BJ (cell line): ENCODE data around the gene SRCIN1. TPM values are rescaled to one million over a fixed set of nuclear protein-coding genes. Genes with fewer than 3 reads are reported as not detected.
A peak's percentile ranks its signal among the peaks of the same experiment; 100 is the strongest.

Experiments used
- CTCF ChIA-PET: fragments of 350-600 bp; formaldehyde crosslinking; extraction: SDS; loops from one replicate; lab custom pipeline; 2021; ENCODE audit warnings: antibody characterized with exemption, inconsistent platforms; lab: Yijun Ruan, JAX
- POLR2A ChIA-PET: fragments of 300-600 bp; sonication (Branson Sonifier 250); formaldehyde crosslinking; extraction: SDS; loops from one replicate; lab custom pipeline; 2021; ENCODE audit warnings: antibody characterized with exemption; lab: Charles Lee
- DNase-seq: peaks from one replicate; pipeline ENCODE4 v3.0.0-alpha.2; 2011; ENCODE audit warnings: low read depth
- H3K27me3 ChIP-seq: 2 replicates; pipeline ENCODE4 v1.6.0; 2011; ENCODE audit warnings: low read length; ENCODE audit not compliant: control insufficient read depth, insufficient read depth
- H3K36me3 ChIP-seq: 2 replicates; pipeline ENCODE4 v1.5.1; 2011; ENCODE audit warnings: low read length; ENCODE audit not compliant: control insufficient read depth, insufficient read depth
- H3K4me3 ChIP-seq: 2 replicates; pipeline ENCODE4 v1.5.1; 2011; ENCODE audit warnings: low read depth, mild to moderate bottlenecking, control low read depth, low read length
- polyA plus RNA-seq: library from polyadenylated mRNA; depleted of rRNA; stranded (reverse); fragments of >200 nt; gene quantifications from 2 replicates; pipeline ENCODE4 v1.2.3, GENCODE V29; 2011
- TF ChIP-seq, protein P1 (sequence below): IDR thresholded peaks from 2 replicates; pipeline ENCODE4 v1.5.1; 2011; ENCODE audit warnings: low read depth, mild to moderate bottlenecking, control low read depth, inconsistent platforms, low read length, moderate library complexity; ENCODE audit not compliant: insufficient read depth

Gene SRCIN1
- polyA plus RNA-seq, 1 experiment: not detected

DNA sequence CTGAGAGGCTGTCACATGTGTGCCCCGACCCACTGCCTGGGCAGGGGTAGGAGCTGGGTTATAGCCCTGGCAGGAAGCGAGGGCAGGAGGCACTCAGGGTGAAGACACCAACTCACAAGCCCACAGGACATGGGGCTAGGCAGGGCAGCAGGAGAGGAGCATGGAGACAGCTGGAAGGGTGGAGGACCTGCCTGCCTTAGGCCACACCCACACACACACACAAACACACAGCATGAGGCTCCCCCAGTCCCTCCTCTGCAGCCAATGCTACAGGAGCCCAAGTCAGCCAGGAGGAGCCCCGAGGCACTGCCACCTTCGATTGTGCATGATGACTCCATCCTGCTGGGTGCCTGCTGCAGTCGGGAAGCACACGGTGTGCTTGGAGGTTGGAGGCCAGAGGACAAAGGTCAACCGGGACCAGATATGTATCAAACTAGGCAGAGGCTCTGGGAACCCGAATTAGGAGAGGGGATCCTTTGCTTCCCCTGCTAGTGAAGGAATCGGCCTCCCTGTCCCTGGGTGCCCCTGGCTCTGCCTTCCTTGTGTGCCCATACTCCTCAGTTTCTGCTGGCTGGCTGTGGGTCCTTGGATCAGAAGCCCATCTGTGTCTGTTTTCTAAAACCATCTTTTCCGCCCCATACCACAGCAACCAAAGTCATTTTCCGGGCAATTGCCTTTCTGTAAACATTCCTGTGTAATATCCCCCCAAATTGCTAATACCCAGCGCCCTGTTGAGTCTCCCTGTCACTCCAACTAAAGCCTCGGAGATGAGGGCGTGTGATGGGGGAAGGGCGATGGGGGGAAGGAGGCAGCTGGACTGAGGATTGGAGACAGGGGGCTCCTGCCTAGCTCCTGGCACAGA is 20.5 kb downstream of the SRCIN1 start:
- Histone ChIP-seq H3K4me3 (no peak overlapping the region), H3K36me3 (no peaks in the 10 kb centered on the region), H3K27me3 (peaks cover 25% of the 10 kb centered on the region)
- TF ChIP-seq, protein P1, sequence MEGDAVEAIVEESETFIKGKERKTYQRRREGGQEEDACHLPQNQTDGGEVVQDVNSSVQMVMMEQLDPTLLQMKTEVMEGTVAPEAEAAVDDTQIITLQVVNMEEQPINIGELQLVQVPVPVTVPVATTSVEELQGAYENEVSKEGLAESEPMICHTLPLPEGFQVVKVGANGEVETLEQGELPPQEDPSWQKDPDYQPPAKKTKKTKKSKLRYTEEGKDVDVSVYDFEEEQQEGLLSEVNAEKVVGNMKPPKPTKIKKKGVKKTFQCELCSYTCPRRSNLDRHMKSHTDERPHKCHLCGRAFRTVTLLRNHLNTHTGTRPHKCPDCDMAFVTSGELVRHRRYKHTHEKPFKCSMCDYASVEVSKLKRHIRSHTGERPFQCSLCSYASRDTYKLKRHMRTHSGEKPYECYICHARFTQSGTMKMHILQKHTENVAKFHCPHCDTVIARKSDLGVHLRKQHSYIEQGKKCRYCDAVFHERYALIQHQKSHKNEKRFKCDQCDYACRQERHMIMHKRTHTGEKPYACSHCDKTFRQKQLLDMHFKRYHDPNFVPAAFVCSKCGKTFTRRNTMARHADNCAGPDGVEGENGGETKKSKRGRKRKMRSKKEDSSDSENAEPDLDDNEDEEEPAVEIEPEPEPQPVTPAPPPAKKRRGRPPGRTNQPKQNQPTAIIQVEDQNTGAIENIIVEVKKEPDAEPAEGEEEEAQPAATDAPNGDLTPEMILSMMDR: no peak
- no peak for DNase-seq
- ChIA-PET POLR2A (no interaction called here), CTCF (interaction anchor here (0.6 to 10.8 kb wide), 11 partner anchors 10 to 238 kb away, joined by 3 to 110 read pairs (median 7); partner anchors contain the start of gene ARHGAP23)

DNA sequence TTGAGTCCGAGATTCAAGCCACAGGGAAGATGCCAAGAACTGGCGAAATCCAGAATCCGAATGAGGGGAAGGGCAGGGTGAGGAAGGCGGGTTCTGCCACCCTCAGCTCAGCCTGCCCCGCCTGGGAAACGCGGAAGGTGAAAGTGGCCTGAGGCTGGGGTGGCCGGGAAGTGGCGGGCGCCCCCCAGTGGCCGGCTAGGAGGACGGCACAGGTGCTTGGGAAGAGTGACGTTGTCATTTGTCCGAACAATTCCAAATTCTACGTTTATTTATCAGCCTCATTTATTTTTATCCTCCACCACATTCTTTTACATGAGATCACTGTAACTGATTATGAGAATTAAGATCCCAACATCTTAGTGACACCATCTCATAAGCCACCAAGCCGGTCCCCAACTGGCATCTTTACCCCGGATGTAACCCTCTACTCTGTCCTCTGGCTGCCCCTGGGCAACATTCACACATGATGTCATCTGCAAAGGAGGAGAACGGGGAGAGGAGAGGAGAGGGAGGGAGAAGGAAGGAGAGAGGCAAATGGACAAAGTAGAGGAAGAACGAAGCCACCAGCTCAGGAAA is 21.3 kb downstream of the SRCIN1 start:
- Histone ChIP-seq H3K4me3 (no peak overlapping the region), H3K27me3 (peaks cover 29% of the 10 kb centered on the region), H3K36me3 (no peaks in the 10 kb centered on the region)
- DNase-seq: no peak
- ChIA-PET CTCF (interaction anchor here (0.6 to 10.8 kb wide), 20 partner anchors 8 to 237 kb away, joined by 3 to 110 read pairs (median 4); partner anchors contain the start of gene ARHGAP23), POLR2A (no interaction called here)
- TF ChIP-seq, protein P1: peak; percentile 95

DNA sequence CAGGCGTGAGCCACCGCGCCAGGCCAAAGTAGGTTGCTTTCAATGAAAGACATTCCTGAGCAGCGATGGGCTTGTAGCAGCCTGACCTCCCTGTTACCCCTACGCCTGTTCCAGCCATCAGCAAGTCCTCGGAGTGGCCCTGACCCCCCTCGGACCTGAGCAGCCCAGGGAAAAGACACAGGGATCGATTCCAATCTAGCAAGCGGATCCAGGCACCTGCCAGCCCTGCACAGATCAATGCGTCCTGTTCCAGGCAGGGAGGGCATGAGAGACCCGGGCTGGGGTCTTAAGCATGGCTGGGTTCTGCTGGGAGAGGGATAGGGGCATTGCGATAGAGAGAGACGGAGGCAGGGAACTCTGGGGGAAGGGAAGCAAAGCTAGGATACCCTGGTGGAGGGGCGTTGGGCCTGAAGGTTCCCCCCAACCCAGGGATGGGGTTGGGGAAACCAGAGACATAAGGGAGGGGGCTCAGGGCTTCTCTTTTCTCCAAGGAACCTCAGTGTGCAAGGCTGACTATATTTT is 21.9 kb downstream of the SRCIN1 start:
- Histone ChIP-seq H3K36me3 (no peaks in the 10 kb centered on the region), H3K27me3 (peaks cover 31% of the 10 kb centered on the region), H3K4me3 (no peak overlapping the region)
- POLR2A ChIA-PET: no interaction called here
- CTCF ChIA-PET: interaction anchor here (0.7 to 10.8 kb wide), 17 partner anchors 8 to 234 kb away, joined by 3 to 110 read pairs (median 4); partner anchors contain the start of gene ARHGAP23
- no peak for DNase-seq
- TF ChIP-seq, protein P1: no peak

DNA sequence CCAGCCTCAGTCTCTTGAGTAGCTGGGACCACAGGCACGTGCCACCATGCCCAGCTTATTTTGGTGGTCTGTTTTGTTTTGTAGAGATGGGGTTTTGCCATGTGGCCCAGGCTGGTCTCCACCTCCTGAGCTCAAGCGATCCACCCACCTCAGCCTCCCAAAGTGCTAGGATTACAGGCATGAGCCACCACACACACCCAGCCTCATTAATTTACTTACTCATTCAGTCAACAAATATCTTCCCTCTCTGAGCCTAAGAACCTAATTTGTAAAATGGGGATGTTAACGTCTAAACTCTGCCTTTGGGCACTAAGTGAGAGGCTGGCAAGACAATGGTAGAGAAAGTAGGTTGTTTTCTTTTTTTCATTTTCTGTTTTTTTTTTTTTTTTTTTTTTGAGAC is 22.6 kb downstream of the SRCIN1 start:
- TF ChIP-seq, protein P1: no peak
- CTCF ChIA-PET: interaction anchor here (0.5 to 10.8 kb wide), 9 partner anchors 13 to 944 kb away, joined by 3 to 110 read pairs (median 4); no protein-coding TSS in a partner anchor
- POLR2A ChIA-PET: no interaction called here
- no peak overlapping the region for H3K4me3 ChIP-seq
- no peak for DNase-seq
- no peaks in the 10 kb centered on the region for H3K36me3 ChIP-seq
- peaks cover 31% of the 10 kb centered on the region for H3K27me3 ChIP-seq

DNA sequence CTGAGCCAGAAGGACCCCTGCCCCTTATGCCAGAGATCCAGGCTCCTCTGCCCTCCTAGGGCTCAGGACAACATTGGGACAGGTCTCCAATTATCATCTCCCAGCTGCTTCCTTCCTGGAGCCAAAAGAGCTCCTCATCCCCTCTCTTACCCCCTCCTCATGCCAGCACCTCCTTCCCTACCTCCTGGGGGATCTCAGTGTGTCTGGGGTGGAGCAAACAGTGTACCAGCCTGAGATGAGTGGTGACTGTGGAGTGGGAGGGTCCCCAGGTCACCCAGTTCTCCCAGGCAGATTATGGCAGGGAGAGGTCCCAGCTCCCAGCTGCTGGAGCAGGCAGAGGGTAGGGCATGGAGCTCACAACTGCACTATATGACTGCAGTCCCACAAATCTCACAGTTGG is 23.7 kb downstream of the SRCIN1 start:
- TF ChIP-seq, protein P1: no peak
- ChIA-PET POLR2A (interaction anchor here (0.6 kb wide), 1 partner anchor 34 kb away, joined by 3 read pairs; no protein-coding TSS in a partner anchor), CTCF (interaction anchor here (1.0 to 10.8 kb wide), 7 partner anchors 14 to 233 kb away, joined by 3 to 110 read pairs (median 4); no protein-coding TSS in a partner anchor)
- DNase-seq: no peak
- peaks cover 36% of the 10 kb centered on the region for H3K27me3 ChIP-seq
- H3K4me3 ChIP-seq: no peak overlapping the region
- H3K36me3 ChIP-seq: no peaks in the 10 kb centered on the region
